NCI-H2196 (cell line): ENCODE measurements around the gene ABRACL.

ENCODE experiments used
- DNase-seq: peaks from one replicate; lab custom pipeline; 2025; ENCODE audit not compliant: unreplicated experiment; lab: John Stamatoyannopoulos, UW

ABRACL gene

DNA sequence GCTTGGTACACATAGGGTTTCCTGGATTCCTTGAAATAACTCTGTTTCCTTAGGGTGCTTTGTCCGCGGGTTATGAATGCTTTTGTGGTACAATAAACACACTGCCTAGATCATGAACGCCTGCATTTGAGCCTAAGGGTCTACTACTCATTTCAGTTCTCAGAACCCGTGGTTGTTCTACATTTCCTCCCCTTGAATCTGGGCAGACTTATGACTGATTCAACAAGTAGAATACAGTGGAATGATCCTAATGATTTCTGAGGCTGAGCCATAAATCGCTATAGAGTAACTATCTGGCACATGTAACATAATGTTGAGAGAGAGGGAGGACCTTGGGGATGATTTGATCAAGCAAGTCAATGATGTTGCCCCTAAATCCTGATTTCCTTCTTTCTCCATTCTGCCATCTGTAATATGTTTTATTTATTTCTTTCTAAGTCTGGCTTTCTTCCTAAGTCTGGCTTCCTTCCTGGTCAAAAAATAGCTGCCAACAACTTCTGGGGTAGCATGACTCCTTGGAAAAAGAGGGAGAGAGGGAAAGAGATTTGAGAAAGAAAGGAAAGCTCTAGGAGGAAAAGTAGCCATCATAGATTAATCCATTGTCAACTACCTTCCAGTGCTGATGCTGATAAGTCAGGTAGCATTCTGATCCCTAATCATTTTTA is 23.0 kb downstream of the ABRACL start:
- DNase-seq = no peak

DNA sequence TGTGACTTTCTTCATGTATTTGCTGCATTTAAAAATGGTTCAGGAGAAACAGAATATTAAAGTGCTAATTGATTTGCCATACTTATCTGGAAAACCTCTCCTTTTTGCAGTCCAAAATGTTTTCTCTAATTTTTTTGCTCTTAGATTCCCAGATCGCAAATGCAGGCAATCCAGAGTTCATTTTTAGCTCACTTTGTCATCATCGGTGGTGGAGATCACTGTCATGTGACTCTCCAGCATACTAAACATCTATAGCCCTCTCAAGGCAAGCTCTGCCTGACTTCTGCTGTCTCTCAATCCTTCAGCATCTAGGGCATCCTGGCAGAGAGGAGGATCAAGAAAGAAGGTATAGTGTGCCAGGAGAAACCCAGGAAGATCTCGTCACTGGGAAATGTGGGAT is 24.8 kb downstream of the ABRACL start:
- no peak for DNase-seq

DNA sequence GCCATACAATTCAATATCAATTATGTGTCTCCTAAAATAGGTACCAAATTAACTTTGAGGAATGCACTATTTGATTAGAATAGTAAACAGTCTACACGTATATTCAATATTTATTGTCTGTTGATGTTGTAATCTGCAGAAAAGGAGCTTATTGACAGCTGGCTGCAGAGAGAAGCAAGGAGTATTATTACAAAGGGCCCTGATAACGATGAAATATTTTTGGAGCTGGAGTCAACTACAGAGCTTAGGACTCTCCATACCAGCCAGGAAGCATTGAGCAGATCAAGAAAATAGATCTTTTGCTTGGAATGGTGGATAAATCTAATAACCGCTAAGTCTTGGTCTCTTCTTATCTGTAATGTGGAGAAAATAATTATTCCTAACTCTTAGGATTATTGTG is 25.5 kb downstream of the ABRACL start:
- DNase-seq = no peak

DNA sequence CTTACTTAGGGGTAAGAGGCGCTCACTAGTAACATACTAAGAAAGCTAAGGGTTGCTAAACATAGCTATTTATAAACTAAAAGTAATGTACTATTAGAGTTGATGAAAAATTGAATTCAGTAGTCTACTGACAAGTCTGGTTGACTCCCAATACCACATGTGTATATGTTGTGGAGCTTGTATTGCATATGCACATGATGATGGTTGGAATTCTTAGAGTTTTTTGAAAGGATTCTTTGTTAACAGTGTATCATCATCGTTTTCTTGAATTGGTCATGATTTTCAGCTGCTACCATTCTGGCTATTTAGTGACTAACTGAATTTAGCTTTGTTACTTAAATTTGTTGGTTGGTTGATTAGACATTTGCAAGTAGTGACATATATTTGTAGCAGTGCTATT is 27.2 kb downstream of the ABRACL start:
- DNase-seq = no peak

DNA sequence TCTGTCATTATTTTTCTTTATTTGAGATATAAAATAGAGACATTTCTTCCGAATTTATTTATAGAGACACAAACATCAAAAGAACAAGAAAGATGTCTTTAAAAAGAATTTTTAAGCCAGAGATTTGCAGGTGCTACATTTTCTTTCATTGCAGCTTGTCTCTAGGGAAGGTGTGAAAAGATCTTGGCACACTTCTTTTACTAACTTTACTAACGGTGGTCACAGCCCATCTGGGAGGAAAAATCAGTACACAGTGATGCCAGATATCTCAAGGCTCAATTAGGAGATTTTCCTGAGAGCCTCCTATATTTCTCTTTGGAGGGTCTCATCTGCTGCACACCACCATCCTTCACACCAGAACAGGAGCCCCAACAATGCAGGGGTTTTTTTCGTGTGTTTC is 29.5 kb downstream of the ABRACL start:
- DNase-seq = no peak

DNA sequence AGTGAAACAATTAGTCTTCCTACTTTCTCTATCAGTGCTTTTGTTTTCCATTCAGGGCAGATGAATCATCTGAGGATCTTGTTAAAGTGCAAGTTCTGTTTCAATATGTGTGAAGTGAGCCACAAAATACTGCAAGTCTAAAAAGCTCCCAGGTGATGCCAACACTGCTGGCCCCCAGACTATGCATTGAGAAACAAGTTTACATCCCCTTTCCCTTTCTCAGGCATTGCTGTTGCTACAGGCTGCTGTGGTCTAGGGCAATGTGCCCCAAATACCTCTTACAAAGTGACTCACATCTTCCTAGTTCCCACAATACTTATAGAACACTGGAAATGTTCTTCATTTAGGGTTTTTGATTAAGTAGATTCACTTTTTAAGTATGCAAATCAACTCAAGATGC is 31.8 kb downstream of the ABRACL start:
- no peak for DNase-seq

DNA sequence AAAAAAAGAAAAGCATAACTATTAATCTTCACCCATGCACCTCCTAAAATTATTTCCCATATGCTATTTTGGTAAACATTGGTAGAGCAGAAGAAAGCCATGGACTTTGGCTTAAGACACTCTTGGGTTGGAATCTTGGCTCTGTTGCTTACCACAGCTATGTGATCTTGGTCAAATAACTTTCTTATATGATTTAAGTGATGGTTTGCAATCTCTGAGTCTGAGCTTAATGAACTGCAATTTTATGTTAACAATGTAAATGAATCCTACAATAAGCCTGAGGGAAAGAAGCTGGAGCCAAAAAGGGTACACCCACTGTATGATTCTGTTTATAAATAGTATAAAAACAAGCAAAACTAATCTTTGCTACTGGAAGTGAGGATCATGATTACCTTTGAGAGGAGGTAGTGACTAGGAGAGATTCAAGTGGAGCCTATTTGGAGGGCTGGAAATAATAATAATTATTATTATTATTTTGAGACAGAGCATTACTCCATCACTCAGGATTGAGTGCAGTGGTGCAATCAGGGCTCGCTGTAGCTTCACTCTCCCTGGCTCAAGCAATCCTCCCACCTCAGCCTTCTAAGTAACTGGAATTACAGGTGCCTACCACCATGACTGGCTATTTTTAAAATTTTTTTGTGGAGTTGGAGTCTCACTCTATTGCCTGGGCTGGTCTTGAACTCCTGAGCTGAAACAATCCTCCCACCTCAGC is 34.5 kb downstream of the ABRACL start:
- no peak for DNase-seq

DNA sequence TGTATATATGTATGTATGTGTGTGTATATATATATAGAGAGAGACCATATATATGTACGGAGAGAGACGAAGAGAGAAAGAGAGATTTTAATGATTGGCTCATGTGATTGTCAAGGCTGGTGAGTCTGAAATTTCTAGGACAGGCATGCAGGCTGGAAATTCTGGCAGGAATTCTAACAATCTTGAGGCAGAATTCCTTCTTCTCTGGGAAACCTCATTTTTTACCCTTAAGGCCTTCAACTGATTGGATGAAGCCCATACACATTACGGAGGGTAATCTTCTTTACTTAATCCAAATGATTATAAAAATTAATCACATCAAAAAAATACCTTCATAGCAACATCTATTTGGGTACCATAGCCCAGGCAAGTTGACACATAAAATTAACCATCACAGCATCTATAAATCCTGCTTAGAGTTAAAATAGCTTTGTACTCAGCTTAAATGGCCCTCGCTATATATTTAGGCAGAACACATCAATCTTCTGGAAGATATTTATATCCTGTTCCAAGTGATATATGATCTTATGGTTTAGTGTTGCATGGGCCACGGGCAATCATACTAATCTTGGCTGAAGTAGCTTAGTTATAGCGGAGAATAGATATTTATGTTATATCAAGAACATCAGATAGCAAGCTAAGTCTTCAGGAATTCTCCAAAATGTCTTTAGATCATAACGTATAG is 36.6 kb downstream of the ABRACL start:
- DNase-seq = no peak

DNA sequence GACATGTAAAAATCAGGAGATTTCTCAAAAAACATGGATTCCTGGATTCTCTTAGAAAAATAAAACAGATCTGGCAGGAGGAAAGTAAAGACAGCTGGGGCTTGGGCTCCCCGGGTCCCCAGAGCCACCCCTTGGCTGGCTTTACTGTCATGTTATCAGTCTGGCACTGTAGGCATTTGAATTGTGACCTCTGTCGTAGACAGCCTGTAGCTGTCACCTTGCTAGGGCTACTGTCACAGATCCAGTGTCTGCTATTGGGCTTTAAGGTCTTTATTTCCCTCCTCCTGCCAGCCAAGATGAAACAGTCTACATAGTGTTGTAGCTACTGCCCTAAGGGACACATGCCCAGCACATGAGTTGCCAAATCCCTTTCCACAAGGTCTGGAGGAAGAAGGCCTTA is 37.5 kb downstream of the ABRACL start:
- DNase-seq = no peak

DNA sequence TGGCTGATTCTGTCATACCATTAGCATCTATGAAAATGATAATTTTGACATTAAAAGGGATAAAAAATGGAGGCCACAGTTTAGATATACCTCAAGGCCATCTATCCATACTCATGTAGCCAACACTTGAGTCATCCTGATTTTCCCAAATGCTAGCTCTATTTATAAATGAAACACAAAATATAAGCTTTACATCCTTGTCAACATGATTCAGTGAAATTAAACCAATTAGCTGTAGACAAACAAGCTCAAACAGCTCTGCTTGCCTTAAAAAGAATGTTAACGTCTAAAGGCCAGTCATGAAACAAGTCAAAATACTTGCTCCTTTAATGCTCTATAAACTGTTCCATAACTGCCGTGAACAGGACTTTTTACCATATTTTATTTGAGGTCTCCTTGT is 40.3 kb downstream of the ABRACL start:
- DNase-seq = no peak

DNA sequence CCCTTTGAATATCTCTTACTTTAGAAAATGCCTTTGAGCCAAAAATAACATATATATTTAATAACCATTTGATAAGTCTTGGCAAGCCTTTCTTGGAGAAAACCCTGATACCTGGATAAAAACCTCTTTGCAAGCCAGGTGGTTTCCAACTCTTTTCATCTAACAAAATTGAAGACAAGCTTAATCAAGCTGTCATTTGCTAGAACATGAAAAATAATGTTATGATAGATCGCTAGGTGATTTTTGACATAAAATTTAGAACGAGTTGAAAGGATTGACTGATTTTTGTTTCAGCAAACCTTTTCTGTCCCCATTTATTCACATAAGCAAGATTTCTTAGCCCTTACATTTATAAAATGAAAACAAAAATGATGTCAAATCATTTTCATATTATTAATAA is 44.6 kb downstream of the ABRACL start:
- DNase-seq = no peak

DNA sequence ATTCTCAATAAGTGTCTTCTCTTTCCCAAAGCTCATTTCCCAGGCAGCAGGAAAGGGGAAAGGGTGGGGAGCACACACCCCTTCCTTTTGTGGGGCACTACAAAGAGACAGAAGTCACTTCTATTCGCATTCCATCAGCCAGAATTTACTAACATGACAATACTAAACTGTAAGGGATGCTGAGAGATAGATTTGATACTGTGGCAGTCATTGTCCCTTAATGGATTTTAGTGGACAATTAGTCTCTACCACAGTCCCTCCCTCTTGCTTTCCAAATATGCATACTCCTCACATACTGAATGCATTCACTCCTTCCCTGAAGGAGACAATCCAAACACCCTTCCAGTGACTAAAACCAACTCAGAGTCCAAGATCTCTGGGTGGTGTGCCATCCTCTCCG is 50.5 kb downstream of the ABRACL start:
- DNase-seq = no peak

DNA sequence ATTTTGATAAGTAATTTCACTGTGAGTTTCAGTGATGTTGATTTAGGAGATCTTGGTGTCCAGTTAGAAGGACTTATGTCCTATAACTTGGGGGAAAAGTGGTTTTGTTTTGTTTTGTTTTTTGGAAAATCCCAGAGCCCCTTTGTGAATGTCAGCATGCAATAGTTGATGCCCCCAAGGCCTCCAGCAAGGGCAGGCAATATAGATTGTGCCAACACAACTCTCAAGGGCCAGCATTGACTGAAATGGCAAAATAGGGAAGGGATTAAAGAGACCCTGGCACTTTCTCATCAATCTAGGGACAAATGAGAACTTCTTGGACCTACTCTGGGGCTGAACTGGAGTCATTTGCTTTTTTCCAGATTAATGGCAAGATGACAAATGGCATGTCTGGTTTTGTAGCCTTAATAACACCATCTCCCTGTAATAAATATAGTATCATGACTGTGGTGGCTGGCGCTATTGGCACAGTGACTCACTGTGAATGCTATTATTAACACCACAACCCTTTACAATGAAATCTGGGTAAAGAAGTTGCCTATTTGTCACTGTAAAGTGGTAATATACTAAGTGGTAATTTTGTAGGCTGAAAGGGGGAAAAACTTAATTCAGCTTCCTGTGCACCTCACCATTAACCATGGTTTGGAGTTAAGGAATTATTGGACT is 51.8 kb downstream of the ABRACL start:
- no peak for DNase-seq

DNA sequence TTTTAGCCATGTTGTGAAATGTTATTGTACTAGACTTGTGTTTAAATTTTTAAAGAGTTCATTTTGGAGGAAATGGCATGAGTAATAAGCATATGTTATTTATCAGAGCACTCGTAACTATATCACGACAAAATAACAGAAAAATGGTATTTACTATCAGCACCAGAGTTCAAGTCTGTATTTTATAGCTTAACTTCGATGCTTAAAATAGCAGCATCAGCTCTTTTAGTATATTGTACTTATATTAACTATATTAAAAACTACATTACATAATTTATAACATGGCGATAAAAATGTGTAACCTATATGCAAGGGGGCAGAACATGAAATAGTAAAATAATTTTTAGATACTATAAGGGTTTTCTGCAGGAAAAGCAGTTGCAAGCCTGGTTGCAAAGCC is 52.9 kb downstream of the ABRACL start:
- DNase-seq = no peak

DNA sequence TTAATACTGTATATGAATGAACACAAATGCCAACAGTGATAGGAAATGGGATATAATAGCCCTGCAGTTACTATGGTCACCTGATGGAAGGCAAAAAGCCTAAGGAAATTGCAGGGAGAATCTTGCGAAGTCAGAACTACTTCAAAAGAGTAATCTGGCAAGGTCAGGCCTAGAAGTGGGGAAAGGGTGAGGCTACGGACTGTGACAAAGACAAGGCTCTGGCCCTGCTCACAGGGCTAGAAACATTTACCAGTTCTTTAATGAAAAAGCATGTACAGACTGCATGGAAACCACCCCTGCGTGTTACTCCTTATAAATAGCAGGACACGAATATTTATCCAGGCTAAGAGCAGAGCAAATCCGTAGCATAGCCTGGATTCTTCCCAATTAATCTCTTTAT is 53.8 kb downstream of the ABRACL start:
- DNase-seq = no peak

DNA sequence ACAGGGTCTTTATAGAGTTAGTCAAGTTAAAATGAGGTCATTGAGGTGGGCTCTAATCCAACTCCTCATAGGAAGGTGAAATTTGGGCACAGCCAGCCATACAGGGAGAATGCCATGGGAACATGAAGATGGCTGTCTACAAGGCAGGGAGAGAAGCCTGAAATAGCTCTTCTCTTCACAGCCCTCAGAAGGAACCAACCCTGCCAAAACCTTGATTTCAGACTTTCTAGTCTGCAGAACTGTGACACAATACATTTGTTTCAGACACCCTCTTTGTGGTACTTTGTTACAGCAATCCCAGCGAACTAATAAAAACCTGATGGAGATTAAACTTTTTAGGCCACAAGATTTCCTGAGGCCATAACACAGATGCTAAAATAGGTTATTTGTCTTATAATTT is 63.3 kb downstream of the ABRACL start:
- no peak for DNase-seq
